Body of pancreas (tissue), 4 donors: ENCODE results near the gene HILPDA. TPM values are rescaled to one million over a fixed set of nuclear protein-coding genes. Genes with fewer than 3 reads are reported as not detected.

Experiments used
- ATAC-seq: fragments of 150-250 bp; one replicate; pipeline ENCODE4 v1.9.1; 2016
- DNase-seq, 4 donors: peaks; one replicate each; pipeline ENCODE4 v3.0.0-alpha.2; 2019
- H3K27ac ChIP-seq, 4 donors: fragments of 200-600 bp; sonication (generic); 1 replicate in 3 of 4; 2 replicates in 1 of 4; pipeline versions ENCODE4 v1.5.1 to v1.6.1; 2016 to 2019; ENCODE audit warnings: mild to moderate bottlenecking in 1 of 4, mixed read lengths in 1 of 4, moderate library complexity in 1 of 4
- H3K27me3 ChIP-seq, 2 donors: fragments of 200-600 bp; sonication (generic); one replicate each; pipeline ENCODE4 v1.6.0; 2016; ENCODE audit warnings: mild to moderate bottlenecking in 1 of 2
- H3K36me3 ChIP-seq, 2 donors: fragments of 200-600 bp; sonication (generic); replicated peaks in 1 of 2; 2 replicates each; pipeline ENCODE4 v1.5.1; 2016; ENCODE audit warnings: low read depth in 2 of 2; ENCODE audit not compliant: insufficient read depth in 1 of 2
- H3K4me1 ChIP-seq: fragments of 200-600 bp; sonication (generic); one replicate; pipeline ENCODE4 v1.6.0; 2016
- H3K4me3 ChIP-seq, 2 donors: fragments of 200-600 bp; sonication (generic); 1 replicate in 1 of 2; 2 replicates in 1 of 2; pipeline ENCODE4 v1.5.1; 2016 to 2019
- H3K9me3 ChIP-seq, 3 donors: fragments of 200-600 bp; sonication (generic); 1 replicate in 2 of 3; 2 replicates in 1 of 3; pipeline ENCODE4 v1.5.1; 2016
- POLR2A ChIP-seq, 3 donors: fragments of 450-650 bp; IDR thresholded peaks; one replicate each; pipeline ENCODE4 v1.6.1; 2016; ENCODE audit warnings: antibody characterized with exemption in 3 of 3, mild to moderate bottlenecking in 2 of 3
- WGBS, 2 donors: methylation state at CpG; one replicate each; pipeline ENCODE4 v1.1.5; 2017; 5-methylcytosine and 5-hydroxymethylcytosine counted together
- intact Hi-C: fragments of 100-400 bp; cut with DNase I; formaldehyde crosslinking; loops from one replicate; pipeline ENCODE4 v1.15.1; 2023
- total RNA-seq, 2 donors: library from RNA; depleted of rRNA; stranded (reverse); fragments of >200 nt; gene quantifications; one replicate each; pipeline ENCODE4 v1.1.0, GENCODE V29; 2016
- TF ChIP-seq, protein P1 (sequence below), 7 experiments: fragments of 450-650 bp in 4 of 7; fragments of 200-600 bp in 3 of 7; sonication (generic) in 3 of 7; IDR thresholded peaks; one replicate each; pipeline ENCODE4 v1.5.1; 2016 to 2019; ENCODE audit warnings: antibody characterized with exemption in 7 of 7

The HILPDA gene
- total RNA-seq, 2 donors from 2014 or later, result 7.9 to 9.1 TPM

DNA sequence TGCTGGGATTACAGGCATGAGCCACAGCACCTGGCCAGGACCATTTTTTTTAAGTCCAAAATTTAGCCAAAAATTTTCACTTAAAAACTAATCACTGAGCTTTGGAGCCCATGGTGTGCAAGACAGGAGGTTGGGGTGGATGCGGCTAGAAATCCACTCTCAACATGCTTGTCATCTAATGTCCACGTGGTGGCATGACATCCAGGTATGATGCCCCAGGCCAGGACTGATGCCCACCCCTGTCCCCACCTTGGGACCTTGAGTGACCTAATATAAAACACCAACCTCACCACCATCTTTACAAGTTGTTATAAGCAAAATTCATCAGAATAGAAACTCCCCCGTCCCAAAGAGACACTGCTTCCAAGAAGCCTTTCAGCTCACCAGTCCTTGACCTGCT is 25.5 kb upstream of the HILPDA start:
- H3K4me1 ChIP-seq, result no peaks in the 10 kb centered on the region
- no peaks in the 10 kb centered on the region for H3K27me3 ChIP-seq
- H3K4me3 ChIP-seq, result no peak overlapping the region
- WGBS, 2 donors, result 50 to 73% methylated on average over 3 of the region's 3 CpGs
- no peak for TF ChIP-seq POLR2A (IDR thresholded peaks at IDR 0.05)
- TF ChIP-seq, protein P1, sequence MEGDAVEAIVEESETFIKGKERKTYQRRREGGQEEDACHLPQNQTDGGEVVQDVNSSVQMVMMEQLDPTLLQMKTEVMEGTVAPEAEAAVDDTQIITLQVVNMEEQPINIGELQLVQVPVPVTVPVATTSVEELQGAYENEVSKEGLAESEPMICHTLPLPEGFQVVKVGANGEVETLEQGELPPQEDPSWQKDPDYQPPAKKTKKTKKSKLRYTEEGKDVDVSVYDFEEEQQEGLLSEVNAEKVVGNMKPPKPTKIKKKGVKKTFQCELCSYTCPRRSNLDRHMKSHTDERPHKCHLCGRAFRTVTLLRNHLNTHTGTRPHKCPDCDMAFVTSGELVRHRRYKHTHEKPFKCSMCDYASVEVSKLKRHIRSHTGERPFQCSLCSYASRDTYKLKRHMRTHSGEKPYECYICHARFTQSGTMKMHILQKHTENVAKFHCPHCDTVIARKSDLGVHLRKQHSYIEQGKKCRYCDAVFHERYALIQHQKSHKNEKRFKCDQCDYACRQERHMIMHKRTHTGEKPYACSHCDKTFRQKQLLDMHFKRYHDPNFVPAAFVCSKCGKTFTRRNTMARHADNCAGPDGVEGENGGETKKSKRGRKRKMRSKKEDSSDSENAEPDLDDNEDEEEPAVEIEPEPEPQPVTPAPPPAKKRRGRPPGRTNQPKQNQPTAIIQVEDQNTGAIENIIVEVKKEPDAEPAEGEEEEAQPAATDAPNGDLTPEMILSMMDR (IDR thresholded peaks at IDR 0.05), result peak in 3 of 7 experiments; percentile 4 to 14 (median 4)
- DNase-seq (no peak), ATAC-seq (no peak)
- H3K36me3 ChIP-seq, result no peaks in the 10 kb centered on the region
- H3K9me3 ChIP-seq, result no peaks in the 10 kb centered on the region
- H3K27ac ChIP-seq, result no peak overlapping the region
- intact Hi-C loops, result no loop called here

DNA sequence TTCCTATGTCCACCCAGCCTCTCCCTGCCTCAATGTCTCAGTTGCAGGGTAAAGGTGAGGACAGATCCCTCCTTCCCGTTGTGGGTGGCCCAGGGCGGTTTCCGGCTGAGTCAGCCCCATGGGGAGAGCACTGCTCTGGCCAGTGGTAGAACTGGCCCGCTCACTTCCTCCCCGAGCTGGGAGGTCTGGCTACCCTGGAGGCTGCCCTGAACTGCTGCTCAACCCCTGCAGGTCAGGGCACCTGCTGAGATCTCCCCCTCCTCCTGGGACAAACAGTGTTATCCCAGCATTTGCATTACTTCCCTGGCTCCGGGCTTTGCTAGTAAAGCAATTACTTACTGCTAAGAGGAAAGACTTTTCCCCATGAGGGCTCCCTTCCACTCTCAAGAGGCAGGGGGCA is 24.5 kb upstream of the HILPDA start:
- H3K36me3 ChIP-seq, result no peaks in the 10 kb centered on the region
- H3K4me3 ChIP-seq, result no peak overlapping the region
- intact Hi-C loops, result no loop called here
- ATAC-seq (no peak), DNase-seq (no peak)
- no peaks in the 10 kb centered on the region for H3K4me1 ChIP-seq
- H3K9me3 ChIP-seq, result no peaks in the 10 kb centered on the region
- no peaks in the 10 kb centered on the region for H3K27me3 ChIP-seq
- 50 to 63% methylated on average over 1 to 6 of the region's 6 CpGs for WGBS, 2 donors
- TF ChIP-seq, protein P1 (IDR thresholded peaks at IDR 0.05), result no peak
- TF ChIP-seq POLR2A (IDR thresholded peaks at IDR 0.05), result no peak
- H3K27ac ChIP-seq, result no peak overlapping the region

DNA sequence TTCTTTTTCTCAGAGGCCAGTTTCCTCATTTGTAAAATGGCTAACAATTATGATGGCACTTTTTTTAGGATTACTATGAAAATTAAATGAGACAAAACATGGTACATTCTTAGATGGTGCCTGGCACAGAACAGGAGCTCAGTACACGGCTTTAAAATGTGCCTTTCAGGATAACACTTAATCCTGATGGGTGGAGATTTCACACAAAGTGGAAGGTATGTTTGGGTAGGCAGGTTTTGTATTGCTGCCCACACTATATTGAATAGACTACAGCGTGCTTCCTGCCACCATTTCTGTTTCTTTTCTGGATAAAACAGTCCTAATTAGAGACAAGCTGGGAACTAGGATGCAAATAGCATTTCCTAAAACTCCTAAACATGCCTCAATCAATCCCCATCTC is 23.9 kb upstream of the HILPDA start:
- WGBS, 2 donors, result 67 to 78% methylated on average over 2 of the region's 2 CpGs
- H3K36me3 ChIP-seq, result no peaks in the 10 kb centered on the region
- ATAC-seq, result no peak
- no peak overlapping the region for H3K4me3 ChIP-seq
- TF ChIP-seq POLR2A (IDR thresholded peaks at IDR 0.05), result no peak
- TF ChIP-seq, protein P1 (IDR thresholded peaks at IDR 0.05), result no peak
- no peak overlapping the region for H3K27ac ChIP-seq
- intact Hi-C loops, result no loop called here
- DNase-seq, result no peak
- H3K4me1 ChIP-seq, result no peaks in the 10 kb centered on the region
- H3K27me3 ChIP-seq, result no peaks in the 10 kb centered on the region
- no peaks in the 10 kb centered on the region for H3K9me3 ChIP-seq

DNA sequence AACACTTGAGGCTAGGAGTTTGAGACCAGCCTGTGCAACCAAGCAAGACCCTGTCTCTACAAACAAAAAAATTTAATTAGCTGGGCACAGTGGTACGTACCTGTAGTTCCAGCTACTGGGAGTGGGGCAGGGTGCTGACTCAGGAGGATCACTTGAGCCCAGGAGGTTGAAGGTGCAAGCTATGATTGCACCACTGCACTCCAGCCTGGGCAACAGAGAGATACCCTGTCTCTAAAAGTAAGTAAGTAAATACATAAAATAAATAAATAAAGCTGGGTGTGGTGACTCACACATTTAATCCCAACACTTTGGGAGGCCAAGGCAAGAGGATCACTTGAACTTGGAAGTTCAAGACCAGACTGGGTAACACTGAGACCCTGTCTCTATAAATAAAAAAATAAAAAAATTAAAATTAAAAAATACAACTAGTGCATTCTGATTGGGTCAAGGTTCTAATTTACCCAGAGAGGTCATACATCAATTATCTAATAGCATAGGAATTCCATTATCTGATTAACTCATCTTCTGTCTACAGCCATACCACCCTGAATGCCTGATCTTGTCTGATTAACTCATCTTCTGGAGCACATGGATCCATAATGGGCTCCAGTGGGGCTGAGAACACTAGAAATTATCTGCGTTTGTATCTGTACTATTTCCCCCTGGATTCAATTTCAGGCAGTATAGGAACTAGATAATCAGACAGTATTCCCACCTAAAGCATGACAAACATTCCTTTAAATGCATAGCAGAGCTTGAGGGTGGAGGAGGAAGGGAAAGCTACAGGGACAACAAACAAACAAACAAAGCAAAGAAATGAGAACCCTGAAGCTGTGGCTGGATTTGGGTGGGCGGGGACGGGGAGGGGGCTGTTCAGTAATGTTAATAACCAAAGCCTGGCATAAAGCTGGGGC is 21.0 kb upstream of the HILPDA start:
- intact Hi-C loops, result no loop called here
- Histone ChIP-seq H3K36me3 (no peaks in the 10 kb centered on the region), H3K4me1 (no peaks in the 10 kb centered on the region), H3K4me3 (no peak overlapping the region), H3K9me3 (no peaks in the 10 kb centered on the region), H3K27me3 (no peaks in the 10 kb centered on the region), H3K27ac (no peak overlapping the region)
- DNase-seq, result no peak
- no peak for ATAC-seq
- TF ChIP-seq, protein P1 (IDR thresholded peaks at IDR 0.05), result no peak
- TF ChIP-seq POLR2A (IDR thresholded peaks at IDR 0.05), result no peak
- WGBS, 2 donors, result 69 to 76% methylated on average over 4 of the region's 4 CpGs

DNA sequence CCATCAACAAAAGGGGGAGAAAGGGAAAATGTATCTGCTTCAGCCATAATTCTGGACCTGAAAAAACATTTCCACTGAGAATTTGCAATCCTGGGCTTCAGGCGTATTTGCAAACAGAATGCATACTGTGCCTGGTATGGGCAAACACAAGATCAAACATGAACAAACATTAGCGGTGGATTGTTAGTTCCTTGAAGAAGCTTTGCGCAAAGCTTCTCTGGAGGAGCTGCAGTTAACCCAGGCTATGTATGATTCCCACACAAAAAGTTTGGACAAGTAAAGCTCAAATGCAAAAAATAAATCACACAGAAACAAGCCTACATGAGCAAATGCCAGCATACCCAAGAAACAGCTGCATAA is 20.4 kb upstream of the HILPDA start:
- intact Hi-C loops, result no loop called here
- H3K36me3 ChIP-seq, result no peaks in the 10 kb centered on the region
- H3K4me1 ChIP-seq, result no peaks in the 10 kb centered on the region
- ATAC-seq (no peak), DNase-seq (no peak)
- 48 to 61% methylated on average over 3 of the region's 3 CpGs for WGBS, 2 donors
- H3K27me3 ChIP-seq, result no peaks in the 10 kb centered on the region
- H3K27ac ChIP-seq, result no peak overlapping the region
- H3K4me3 ChIP-seq, result no peak overlapping the region
- H3K9me3 ChIP-seq, result no peaks in the 10 kb centered on the region
- no peak for TF ChIP-seq POLR2A (IDR thresholded peaks at IDR 0.05)
- TF ChIP-seq, protein P1 (IDR thresholded peaks at IDR 0.05), result no peak
